Right cardiac atrium (tissue), 5 donors: ENCODE measurements around the gene RPLP1. TPM values are rescaled to one million over a fixed set of nuclear protein-coding genes. Genes with fewer than 3 reads are reported as not detected.
"Not testable (repeated sequence)": the region's sequence is repeated elsewhere in the genome, so short reads cannot be mapped to it uniquely, and the experiment has no call there.

Source experiments
- ATAC-seq, 2 donors: fragments of 200-7000 bp; cut with Tn5 transposase; one replicate each; pipeline versions ENCODE4 v1.8.0 to v1.9.1; 2020; ENCODE audit warnings: moderate library complexity in 2 of 2, mild to moderate bottlenecking in 1 of 2
- DNase-seq, 3 donors: peaks; one replicate each; pipeline ENCODE4 v3.0.0-alpha.2; 2020
- H3K27ac ChIP-seq: one replicate; pipeline ENCODE4 v1.5.1; 2013; ENCODE audit warnings: mild to moderate bottlenecking, low read length, control low read depth, moderate library complexity
- H3K27me3 ChIP-seq: one replicate; pipeline ENCODE4 v1.6.1; 2013; ENCODE audit not compliant: control insufficient read depth, insufficient read depth
- H3K4me1 ChIP-seq: one replicate; pipeline ENCODE4 v1.6.1; 2013; ENCODE audit warnings: low read length; ENCODE audit not compliant: control insufficient read depth, insufficient read depth
- H3K4me3 ChIP-seq: one replicate; pipeline ENCODE4 v1.5.1; 2013; ENCODE audit warnings: low read length, control low read depth
- H3K9me3 ChIP-seq: one replicate; pipeline ENCODE4 v1.6.1; 2013; ENCODE audit warnings: low read length; ENCODE audit not compliant: control insufficient read depth
- WGBS: extraction: QIAGEN DNeasy Blood & Tissue Kit; methylation state at CpG from one replicate; pipeline ENCODE4 v1.1.7; 2013; 5-methylcytosine and 5-hydroxymethylcytosine counted together
- intact Hi-C, 4 donors: fragments of 100-400 bp; cut with DNase I; formaldehyde crosslinking; loops; one replicate each; pipeline versions ENCODE4 v1.11.0 to v1.14.0; 2022 to 2023
- polyA plus RNA-seq: library from polyadenylated mRNA; stranded (reverse); fragments of 200-250 nt; gene quantifications from one replicate; pipeline ENCODE4 v1.2.3, GENCODE V29; 2013
- total RNA-seq, 4 donors: library from RNA; stranded (reverse); fragmentation: NEBNext Ultra II Directional; extraction: Animal tissue kit (Norgen Biotek cat#: 25700); gene quantifications; one replicate each; pipeline ENCODE4 v1.2.1, GENCODE V29; 2021
- donor health status: healthy with polysubstance abuse.
- donor health status: DM: no; HTN: yes; CAD: no.
- donor health status: DM: no; HTN: no; CAD: no.
- donor health status: DM: no; HTN: yes; CAD: no; lungs with severe emphysema.
- donor health status: DM: yes; HTN: yes; CAD: no.

The RPLP1 gene
- total and polyA plus RNA-seq, 5 donors: 899 to 1,271 (median 1,013) TPM

DNA sequence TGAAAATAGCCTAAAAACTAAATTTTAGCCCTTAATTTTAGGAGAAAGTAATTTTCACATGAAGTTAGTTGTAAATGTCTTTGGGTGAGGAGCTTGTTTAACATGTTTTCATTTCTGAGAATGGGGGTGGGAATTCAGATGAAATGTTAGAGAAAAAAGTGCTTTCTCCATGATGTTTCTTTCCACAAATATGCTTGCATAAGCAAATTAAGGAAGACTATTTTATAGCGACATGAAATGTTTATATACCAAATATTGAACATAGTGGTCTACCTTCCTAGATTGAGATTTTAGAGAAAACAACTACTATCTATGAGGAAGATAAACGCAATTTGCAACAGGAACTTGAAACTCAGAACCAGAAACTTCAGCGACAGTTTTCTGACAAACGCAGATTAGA, 13.0 kb upstream of the RPLP1 start:
- intact Hi-C loops: no loop called here
- no peaks in the 10 kb centered on the region for H3K4me1 ChIP-seq
- DNase-seq (no peak), ATAC-seq (no peak)
- H3K9me3 ChIP-seq: no peaks in the 10 kb centered on the region
- no peak overlapping the region for H3K27ac ChIP-seq
- H3K27me3 ChIP-seq: no peaks in the 10 kb centered on the region
- WGBS: 77% methylated on average over 4 of the region's 4 CpGs
- no peak overlapping the region for H3K4me3 ChIP-seq

DNA sequence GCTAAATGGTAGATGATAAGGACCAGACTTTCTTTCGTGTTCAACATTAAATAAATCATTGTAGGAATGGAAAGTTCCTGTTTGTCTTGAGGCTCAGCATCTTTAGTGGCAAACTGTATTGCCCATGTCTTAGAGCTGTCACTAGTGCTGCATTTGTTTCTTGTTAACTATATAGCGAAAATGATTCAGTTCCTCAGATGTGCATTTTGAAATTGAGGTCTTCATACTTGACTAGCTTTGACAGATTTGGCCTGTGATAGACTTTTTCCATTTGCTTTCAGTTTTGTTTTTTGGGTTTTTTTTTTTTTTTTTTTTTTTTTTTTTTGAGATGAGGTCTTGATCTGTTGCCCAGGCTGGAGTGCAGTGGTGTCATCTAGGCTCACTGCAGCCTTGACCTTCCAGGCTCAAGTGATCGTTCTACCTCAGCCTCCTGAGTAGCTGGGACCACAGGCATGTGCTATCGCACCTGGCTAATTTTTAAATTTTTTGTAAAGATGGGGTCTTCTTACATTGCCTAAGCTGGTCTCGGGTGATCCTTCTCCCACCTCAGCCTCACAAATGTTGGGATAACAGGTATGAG, 9.5 kb upstream of the RPLP1 start:
- no peak overlapping the region for H3K4me3 ChIP-seq
- no peak for ATAC-seq
- no peaks in the 10 kb centered on the region for H3K9me3 ChIP-seq
- H3K27me3 ChIP-seq: no peaks in the 10 kb centered on the region
- intact Hi-C loops: no loop called here
- no peaks in the 10 kb centered on the region for H3K4me1 ChIP-seq
- DNase-seq: no peak
- 92% methylated on average over 5 of the region's 5 CpGs for WGBS
- no peak overlapping the region for H3K27ac ChIP-seq

DNA sequence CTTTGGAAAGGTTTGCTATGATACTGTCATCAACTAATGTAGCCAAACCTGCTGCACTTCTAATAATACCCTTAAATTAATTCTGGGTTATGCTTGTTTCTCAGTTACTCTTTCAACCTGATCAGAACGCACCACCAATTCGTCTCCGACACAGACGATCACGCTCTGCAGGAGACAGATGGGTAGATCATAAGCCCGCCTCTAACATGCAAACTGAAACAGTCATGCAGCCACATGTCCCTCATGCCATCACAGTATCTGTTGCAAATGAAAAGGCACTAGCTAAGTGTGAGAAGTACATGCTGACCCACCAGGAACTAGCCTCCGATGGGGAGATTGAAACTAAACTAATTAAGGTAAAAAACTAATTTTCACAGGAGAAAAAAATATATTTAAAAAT, 7.9 kb upstream of the RPLP1 start:
- intact Hi-C loops: no loop called here
- no peaks in the 10 kb centered on the region for H3K9me3 ChIP-seq
- no peaks in the 10 kb centered on the region for H3K4me1 ChIP-seq
- WGBS: 97% methylated on average over 7 of the region's 7 CpGs
- no peak overlapping the region for H3K4me3 ChIP-seq
- H3K27me3 ChIP-seq: no peaks in the 10 kb centered on the region
- no peak for ATAC-seq
- no peak overlapping the region for H3K27ac ChIP-seq
- no peak for DNase-seq

DNA sequence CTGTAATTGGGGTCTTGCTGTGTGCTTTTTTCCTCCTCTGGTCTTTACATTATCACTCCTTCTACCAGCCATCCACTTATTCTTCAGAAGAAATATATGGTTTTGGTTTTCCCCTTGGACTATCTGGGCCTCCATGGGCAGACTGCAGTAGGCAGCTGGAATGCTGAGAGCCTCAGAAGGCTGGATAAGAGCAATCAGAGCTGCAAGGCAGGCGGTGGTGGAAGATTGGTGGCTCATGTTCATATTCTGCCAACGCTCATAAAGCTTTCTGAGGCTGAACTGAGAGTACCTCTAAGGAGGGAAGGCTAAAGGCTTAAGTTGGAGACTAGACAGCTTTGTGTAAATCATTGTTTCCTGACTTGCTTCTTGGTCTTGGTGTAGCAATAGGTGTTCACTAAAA, 5.7 kb upstream of the RPLP1 start:
- DNase-seq (no peak), ATAC-seq (peak in 1 of 2 donors; percentile 40)
- Histone ChIP-seq H3K4me1 (no peaks in the 10 kb centered on the region), H3K27ac (no peak overlapping the region), H3K4me3 (no peak overlapping the region), H3K9me3 (no peaks in the 10 kb centered on the region), H3K27me3 (no peaks in the 10 kb centered on the region)
- 72% methylated on average over 2 of the region's 2 CpGs for WGBS
- intact Hi-C loops: no loop called here

DNA sequence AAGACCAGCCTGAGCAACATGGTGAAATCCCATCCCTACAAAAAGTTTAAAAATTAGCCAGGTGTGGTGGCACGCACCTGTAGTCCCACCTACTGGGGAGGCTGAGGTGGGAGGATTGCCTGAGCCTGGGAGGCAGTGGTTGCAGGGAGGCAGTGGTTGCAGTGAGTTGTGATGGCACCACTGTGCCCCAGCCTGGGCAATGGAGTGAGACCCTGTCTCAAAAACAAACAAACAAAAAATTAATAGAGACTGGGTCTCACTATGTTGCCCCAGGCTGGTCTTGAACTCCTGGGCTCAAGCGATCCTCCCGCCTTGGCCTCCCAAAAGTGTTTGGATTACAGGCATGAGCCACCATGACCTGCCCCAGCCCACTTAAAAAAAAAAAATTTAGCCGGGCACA, 2.4 kb upstream of the RPLP1 start:
- intact Hi-C loops, H3K4me3 ChIP-seq, ATAC-seq, DNase-seq, H3K4me1 ChIP-seq, H3K27ac ChIP-seq, H3K9me3 ChIP-seq, H3K27me3 ChIP-seq: not testable (repeated sequence)
- 97% methylated on average over 4 of the region's 4 CpGs for WGBS

DNA sequence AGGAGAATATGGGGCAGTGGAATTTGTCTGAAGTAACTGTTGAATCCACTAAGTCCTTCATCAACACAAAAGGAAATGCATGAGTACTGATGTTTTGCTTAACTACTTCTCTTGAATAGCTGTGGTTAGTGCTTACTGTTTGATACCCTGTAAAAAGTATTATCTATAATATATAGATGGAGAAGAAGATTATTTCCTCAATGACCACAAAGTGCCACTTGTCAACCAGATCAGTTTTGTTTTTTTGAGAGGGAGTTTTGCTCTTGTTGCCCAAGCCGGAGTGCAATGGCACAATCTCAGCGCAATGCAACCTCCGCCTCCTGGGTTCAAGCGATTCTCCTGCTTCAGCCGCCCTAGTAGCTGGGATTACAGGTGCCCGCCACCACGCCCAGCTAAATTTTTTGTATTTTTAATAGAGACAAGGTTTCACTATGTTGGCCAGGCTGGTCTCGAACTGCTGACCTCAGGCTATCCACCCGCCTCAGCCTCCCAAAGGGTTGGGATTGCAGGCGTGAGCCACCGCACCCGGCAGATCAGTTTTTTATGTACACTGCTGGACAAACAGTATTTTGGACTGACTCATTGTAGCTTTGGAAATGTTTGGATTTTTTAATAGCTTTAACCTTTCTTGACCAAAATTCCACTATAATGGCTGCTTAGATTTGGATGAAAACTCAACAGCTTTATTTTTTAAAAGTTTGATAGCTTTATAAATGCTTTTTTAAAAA, 1.5 kb upstream of the RPLP1 start:
- no peak for ATAC-seq
- 95% methylated on average over 12 of the region's 12 CpGs for WGBS
- H3K27ac ChIP-seq: no peak overlapping the region
- intact Hi-C loops: no loop called here
- peaks cover 7% of the 10 kb centered on the region for H3K4me1 ChIP-seq
- H3K9me3 ChIP-seq: no peaks in the 10 kb centered on the region
- no peaks in the 10 kb centered on the region for H3K27me3 ChIP-seq
- H3K4me3 ChIP-seq: no peak overlapping the region
- DNase-seq: peak in 1 of 3 donors; percentile 46

DNA sequence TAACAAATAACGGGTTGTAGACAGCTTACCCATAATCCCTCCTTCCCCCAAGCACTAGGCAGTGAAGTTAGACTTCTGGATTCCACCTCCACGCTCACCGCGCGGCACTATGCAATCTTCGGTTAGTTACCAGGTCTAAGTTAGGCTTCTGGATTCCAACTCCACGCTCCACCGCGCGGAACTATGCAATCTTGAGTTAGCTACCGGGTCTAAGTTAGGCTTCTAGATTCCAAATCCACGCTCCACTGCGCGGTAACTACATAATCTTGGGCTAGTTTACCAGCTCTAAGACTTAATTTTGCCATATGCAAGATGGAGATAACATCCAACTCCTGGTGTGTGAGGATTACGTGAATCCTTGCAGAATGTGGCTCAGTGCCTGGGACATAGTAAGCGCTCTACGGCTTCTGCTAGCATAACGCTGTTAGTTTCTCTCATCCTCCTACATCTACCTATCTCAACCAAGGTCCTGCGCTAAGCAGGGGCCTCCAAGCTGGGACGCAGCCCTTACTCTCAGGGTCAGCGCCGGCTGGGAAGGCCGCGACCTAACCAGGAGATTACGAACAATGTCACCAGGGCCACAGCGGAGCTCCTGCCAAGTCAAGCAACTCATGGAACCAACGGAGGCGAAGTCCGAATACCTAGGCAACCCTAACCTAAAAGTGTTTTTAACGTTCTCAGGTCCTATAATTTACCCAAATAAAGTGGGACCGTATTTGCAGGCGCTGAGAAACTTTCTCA, 497 bp upstream of the RPLP1 start:
- peaks cover 7% of the 10 kb centered on the region for H3K4me1 ChIP-seq
- H3K4me3 ChIP-seq: peak overlapping the region; percentile 60
- 15% methylated on average over 32 of the region's 32 CpGs for WGBS
- no peaks in the 10 kb centered on the region for H3K27me3 ChIP-seq
- peak in 1 of 3 donors; percentile 64 for DNase-seq
- no peaks in the 10 kb centered on the region for H3K9me3 ChIP-seq
- H3K27ac ChIP-seq: peak overlapping the region; percentile 97
- ATAC-seq: peak; percentile 56 to 63
- intact Hi-C loops: no loop called here

DNA sequence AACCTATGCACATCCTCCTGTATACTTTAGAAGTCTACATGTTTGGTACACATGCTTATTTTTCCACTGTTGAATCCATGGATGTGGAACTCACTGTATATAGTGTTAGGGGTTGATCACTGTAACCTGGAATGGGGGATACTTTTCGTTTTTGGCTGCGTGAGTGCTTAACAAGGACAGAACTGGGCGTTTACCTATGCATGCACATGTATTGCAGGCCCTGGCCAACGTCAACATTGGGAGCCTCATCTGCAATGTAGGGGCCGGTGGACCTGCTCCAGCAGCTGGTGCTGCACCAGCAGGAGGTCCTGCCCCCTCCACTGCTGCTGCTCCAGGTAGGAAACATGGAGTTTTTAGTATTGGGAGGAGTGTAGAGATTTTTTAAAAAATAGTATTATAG, 2.3 kb downstream of the RPLP1 start:
- H3K27ac ChIP-seq: no peak overlapping the region
- H3K4me1 ChIP-seq: peaks cover 7% of the 10 kb centered on the region
- WGBS: 44% methylated on average over 5 of the region's 5 CpGs
- intact Hi-C loops: no loop called here
- DNase-seq (no peak), ATAC-seq (no peak)
- H3K9me3 ChIP-seq: no peaks in the 10 kb centered on the region
- peak overlapping the region; percentile 5 for H3K4me3 ChIP-seq
- no peaks in the 10 kb centered on the region for H3K27me3 ChIP-seq

DNA sequence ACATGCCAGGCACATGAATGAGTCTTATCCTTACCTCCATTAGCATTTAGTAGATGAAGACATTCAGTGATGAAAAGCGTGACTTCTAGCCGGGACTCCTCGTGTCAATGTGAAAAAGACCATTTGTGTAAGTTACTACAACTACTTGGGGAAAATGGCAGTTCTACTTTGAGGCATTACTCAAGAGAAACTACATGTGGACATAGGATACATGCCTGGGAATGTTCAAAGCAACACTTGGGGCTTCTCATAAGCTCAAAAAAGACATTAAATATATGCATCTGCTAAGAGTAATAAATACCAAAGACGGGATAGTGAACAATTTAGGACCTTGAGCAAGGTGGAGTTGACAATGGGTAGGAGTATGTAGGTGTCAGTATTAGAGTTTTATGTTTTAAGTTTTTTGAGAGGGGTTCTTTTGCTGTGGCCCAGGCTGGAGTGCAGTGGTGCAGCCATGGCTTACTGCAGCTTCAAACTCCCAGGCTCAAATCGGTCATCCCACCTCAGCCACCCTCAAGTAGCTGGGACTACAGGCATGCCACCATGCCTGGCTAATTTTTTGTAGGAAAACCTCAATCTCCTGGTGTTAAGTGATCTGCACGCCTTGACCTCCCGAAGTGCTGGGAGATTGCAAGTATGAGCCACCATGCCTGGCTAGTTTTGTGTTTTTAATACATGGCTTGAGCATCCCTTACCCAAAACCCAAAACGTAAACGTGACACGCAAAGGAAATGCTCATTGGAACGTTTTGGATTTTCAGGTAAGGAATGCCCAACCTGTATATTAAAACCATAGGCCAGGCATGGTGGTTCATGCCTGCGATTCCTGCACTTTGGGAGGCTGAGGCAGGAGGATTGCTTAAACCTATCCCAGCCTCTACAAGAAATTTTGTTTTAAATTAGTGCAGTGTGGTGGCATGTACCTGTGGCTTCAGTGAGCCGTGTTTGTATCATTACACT, 3.9 kb downstream of the RPLP1 start:
- Histone ChIP-seq H3K27ac (no peak overlapping the region), H3K4me1 (peaks cover 7% of the 10 kb centered on the region), H3K4me3 (no peak overlapping the region), H3K9me3 (no peaks in the 10 kb centered on the region), H3K27me3 (no peaks in the 10 kb centered on the region)
- WGBS: 89% methylated on average over 13 of the region's 13 CpGs
- ATAC-seq (no peak), DNase-seq (no peak)
- intact Hi-C loops: no loop called here

DNA sequence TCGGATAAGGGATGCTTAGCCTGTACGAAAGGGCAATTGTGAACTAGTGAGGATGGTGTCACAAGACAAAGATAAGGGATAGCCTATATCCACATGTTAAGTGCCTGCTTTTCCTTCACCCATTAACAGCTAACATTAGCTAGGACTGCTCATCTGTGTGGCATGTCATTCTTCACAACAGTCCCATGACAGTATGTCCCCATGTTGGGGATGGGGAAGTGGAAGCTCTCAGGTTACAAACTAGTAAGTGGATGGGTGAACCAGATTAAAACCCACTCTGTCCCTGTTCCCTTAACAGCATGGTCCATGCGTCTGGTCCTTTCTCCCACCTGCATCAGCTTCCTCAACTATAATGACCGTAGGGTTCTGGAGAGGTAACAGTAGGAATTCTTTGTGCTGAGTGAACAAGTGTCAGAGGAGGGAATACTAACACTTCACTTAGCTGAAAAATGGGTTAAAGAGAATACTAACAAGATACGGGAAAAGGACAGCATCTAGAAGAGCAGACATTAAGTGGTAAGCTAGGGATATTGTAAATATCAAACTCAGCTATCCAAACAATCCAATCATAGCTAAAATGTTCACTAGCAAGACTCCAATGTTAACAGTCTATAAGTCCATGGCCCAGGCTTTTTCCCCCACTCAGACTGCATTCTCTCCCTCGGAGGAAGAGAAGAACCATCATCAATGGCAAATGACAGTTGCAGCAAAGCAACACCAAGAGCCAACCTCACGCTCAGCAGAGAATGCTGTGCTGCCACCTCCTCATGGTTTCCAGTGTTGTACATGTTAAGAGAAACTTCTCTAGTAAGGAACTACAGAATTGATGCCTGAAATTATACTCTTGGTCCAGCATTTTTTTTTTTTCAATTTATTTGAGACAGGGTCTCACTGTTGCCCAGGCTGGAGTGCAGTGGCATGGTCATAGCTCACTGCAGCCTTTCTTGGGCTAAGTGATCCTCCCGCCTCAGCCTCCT, 5.0 kb downstream of the RPLP1 start:
- Histone ChIP-seq H3K4me3 (no peak overlapping the region), H3K27ac (no peak overlapping the region), H3K9me3 (no peaks in the 10 kb centered on the region), H3K27me3 (no peaks in the 10 kb centered on the region), H3K4me1 (peaks cover 10% of the 10 kb centered on the region)
- intact Hi-C loops: no loop called here
- 70% methylated on average over 8 of the region's 8 CpGs for WGBS
- ATAC-seq: no peak
- DNase-seq: no peak
